HG03025 (cell line): Measurements from ENCODE around the gene SLCO4A1.
"Not testable (repeated sequence)": the region's sequence is repeated elsewhere in the genome, so short reads cannot be mapped to it uniquely, and the experiment has no call there.

ENCODE experiments used
- ATAC-seq: cut with Tn5 transposase; IDR thresholded peaks from one replicate; pipeline ENCODE4 v1.9.1; 2021; ENCODE audit warnings: mild to moderate bottlenecking, moderate library complexity; ENCODE audit not compliant: unreplicated experiment, low FRiP score

The SLCO4A1 gene

DNA sequence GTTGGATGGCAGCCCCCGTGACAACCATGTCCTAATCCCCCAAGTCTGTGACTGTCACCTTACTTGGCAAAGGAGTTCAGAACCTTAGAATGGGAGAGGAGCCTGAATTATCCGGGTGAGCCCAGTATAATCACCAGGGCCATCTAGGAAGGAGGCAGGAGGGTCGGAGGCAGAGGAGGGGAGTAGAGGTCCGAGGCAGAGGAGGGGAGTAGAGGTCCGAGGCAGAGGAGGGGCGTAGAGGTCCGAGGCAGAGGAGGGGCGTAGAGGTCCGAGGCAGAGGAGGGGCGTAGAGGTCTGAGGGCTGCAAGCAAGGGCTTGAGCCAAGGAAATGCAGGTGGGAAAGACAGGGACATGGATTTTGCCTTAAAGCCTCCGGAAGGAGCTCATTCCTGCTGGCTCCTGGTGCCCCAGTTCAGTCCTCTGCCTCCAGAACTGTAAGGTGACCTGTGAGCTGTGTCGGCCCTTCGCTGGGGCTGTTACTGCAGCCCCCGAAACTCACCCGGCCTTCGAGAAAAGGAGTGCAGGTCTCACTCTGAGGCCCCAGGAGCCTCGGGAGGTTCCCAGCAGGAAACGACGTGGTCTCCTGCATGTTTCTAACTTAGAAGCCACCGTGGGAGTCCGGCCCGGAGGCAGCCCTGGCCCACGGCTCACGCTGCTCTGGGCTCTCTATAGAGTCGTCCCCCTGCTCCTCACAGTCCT, 20.0 kb upstream of the SLCO4A1 start:
- no peak for ATAC-seq

DNA sequence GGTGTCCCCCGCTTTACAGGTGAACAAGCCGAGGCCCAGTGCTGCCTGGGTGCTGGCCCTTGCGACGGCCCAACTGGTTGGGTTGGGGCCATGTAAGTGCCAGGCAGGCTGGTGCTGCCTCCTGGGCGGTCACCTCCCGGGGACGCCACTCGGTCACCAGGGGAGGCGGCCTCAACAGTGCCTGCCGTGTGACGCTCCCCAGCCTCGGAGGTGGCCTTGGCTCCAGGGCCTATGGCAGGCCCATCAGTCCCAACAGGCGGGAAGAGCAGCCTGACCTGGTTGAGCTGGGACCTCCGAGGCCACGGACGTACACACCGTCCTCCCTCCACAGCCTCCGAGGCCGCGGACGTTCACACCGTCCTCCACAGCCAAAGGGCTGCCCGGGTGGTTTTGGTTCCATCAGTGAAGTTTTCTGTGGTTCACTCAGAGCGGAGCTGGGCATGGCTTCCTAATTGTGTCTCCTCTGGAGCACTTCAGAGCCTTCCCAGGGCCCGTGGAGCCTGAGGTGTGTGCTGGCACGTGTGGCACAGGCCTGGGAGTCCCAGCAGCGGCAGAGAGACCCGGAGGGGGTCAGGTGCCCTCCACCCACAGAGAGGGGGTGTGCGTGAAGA, 19.3 kb upstream of the SLCO4A1 start:
- no peak for ATAC-seq

DNA sequence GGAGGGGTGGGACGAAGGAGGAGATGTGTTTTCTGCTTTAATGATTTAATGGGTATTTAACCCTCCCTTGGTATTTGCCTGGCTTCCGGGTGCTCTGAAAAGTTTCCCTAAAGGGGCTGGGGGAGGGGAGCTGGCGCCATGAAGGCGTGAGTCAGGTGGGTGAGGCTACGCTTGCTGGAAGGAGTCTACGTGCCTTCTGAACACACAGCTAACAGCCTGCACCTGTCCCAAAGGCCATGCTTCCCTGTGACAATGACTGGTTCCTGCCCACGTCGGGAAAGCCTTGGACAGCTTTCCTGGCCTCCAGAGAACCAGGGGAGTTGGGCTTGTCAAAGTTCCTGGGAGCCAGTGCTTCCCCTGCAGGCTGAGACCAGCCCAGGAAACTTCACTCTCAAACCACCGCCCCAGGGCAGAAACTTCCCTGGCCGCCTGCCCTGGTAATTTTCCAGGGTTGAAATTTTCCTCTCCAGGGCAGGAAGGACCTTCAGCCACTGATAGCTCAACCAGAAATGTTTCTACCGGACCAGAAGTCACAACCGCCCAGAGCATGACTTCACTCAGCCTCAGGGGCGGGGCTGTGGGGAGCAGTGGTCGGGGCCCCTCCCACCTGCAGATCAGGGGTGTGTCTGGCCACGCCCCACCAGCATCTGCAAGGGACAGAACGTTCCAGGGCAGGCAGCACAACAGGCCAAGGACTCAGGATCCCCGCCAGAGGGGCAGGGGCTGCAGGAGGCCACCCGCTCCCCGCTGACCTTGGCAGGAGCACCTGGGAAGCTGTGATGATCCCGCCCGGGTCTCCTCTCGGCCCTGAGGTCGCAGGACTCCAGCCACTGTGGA, 18.6 kb upstream of the SLCO4A1 start:
- ATAC-seq: peak; percentile 68

DNA sequence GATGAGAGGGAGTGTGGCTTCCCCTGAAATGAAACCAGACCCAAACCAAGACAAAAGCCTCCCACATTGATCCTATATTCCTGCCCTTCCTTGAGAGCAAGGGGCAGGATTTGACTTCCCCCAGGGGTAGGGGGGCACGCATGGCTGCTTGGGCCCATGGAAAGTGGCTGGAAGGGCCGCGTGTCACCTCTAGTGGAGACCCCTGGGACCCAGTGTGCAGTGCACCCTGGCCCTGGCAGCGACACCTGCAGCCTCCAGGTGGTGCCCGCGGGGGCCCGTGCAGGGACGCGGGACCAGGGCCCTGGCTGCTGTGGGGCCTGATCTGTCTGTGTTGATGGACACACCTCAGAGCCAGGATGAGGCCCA, 18.0 kb upstream of the SLCO4A1 start:
- peak; percentile 27 for ATAC-seq

DNA sequence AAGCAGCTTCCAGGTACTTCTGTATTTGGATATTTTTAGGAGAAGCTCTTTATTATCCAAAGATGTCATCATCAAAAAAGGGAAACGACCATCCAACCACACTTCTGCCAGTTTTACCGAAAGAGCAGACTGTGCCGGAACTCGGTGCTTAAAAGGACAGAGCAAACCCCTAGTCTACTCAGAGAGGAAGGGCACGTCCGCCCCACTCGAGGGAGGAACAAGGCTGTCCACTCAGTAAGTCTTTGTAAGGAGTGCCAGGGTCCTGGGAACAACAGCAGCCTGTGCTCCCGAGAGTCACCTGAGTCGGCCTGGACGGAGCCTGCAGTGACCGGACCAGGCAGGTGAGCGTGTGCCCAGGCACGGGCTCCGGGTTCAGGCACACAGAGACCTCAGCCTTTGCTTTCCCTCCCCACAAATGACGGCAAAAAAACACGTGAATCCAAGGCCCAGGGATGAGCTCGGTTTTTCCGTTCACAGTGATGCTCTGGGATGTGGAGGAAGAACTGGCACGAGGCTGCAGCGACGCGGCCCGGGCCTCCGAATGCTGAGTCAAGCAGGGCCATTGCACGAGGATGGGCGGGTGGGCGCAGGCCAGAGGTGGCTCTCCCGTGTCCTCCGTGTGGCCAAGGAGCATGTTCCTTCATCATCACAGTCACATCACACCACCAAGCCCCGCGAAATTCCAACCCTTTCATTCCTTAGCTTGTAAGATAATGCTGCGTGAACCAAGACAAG, 17.4 kb upstream of the SLCO4A1 start:
- no peak for ATAC-seq

DNA sequence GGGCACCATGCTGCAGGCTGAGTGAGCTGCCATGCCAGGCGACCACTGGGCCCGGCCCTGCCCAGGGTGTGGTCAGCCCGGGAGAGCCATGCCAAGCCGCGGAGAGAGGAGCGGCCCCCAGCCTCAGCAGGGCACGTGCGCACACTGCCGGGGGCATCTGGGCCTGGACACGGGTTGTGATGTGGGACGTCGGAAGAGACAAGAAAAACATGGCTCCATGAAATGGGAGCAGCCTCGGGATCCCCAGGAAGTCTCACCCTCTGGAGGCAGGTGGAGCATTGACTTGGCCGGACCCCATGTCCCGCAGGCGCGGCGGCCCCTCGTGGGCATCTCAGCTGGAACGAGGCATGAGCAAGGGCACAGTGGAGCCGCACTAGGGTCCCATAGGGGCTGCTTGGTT, 16.8 kb upstream of the SLCO4A1 start:
- ATAC-seq: no peak

DNA sequence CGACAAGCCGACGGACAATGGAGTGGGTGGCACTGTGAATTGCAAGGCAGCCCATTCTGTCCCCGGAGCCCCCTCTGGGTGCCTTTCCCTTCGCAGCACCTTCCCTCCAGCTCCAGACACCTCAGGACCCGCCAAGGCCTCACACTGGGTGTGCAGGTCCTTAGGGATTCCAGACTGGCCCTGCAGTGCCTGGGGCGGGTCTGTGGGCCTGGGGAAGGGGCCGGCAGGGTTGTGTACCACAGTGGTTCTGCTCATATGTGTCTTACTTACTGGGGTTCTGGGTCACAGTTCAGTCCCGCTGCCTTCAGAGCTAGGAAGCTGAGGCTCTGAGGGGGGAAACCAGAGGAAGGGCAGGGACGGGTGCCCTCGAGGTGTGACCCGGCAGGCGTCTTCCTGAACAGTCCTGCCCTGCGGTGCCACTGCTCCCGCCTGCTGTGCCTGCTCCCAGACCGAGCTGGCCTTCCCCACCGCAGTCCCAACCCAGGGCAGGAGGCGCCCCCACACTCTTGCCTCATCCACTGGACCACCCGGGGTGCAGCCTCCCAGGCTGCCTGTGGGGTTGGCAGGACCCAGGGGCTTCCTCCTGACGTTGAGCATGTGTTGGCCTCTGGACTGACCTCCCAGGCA, 16.3 kb upstream of the SLCO4A1 start:
- ATAC-seq: no peak

DNA sequence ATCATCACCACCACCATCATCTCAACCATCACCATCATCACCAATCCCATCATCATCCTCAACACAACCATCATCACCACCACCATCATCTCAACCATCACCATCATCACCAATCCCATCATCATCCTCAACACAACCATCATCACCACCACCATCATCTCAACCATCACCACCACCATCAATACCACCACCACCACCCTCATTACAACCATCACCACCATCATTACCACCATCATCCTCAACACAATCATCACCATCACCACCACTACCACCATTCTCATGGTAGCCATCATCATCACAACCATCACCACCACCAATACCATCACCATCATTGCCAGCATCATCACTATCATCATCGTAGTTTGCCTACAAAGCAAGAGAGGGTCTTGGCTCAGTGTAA, 14.9 kb upstream of the SLCO4A1 start:
- not testable (repeated sequence) for ATAC-seq

DNA sequence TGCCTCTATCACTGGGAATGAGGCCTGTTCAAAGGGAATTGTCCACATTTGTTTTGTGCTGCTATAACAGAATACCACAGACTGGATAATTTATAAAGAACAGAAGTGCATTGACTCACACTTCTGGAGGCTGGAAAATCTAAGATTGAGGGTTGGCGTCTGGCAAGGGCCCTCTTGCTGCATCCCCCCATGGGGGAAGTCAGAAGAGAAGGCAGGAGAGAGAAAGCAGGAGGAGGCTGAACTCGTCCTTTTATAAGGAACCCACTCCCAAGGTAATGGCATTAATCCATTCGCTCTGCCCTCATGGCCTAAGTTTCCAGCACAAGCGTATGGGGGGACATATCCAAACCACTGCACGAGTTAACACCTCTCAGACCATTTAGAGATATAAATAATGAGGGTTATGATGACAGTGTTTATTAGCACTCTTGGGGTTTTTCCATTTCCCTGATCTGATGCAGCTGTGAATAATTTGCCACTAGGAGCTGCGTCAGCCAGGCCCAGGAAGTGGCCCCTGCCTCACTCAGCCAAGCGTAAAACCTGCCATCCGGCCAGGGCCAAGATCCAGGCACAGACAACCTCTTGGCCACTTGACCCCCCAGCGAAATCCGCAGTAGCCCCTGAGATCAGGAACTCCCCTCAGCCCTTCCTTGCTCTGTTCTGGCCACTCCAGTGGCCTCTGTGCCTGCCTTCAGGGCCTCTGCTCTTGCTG, 14.2 kb upstream of the SLCO4A1 start:
- ATAC-seq: no peak

DNA sequence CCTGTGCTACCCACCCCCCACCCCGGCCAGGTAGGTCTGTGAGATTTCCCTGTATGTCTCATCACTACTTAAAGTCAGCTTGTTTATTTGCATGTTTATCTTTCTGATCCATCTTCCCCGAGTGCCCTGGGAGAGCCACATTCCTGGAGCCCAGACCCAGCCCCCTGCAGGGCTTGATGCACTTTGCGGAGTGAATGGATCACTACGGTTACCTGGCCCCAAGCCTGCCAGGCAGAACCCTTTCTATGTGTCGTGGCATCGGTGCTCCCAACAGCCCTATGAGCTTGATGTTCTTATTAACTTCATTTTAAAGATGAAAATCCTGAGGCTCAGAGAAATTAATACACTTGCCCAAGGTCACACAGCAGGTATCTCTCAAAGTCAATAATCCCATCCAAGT, 13.6 kb upstream of the SLCO4A1 start:
- no peak for ATAC-seq

DNA sequence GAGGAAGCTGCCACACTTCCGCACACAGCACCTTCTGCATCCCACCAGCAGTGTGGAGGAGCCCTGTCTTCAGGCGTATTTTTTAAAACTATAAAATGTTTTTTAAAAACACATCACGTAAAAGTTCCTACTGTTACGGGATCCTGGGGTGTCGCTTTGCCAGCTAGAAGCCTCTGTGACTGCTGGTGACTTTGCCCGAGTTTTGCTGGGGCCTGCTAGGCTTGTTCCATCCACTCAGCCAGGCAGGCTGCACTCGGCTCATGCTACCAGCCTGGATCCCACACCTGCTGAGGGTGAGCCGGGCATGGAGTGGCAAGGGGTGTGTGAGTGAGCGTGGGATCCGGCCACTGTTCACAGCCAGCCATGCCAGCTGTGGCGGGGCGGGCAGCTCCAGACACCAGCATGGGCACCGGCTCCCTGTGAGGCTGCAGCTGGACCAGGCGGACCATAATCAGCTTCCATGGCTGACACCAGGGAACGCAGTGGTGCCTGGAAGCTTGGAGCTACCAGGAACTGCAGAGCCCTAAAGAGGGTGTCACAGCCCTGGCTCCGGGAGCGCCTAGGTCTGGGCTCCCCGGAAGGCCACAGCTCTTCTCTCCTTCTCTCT, 12.3 kb upstream of the SLCO4A1 start:
- no peak for ATAC-seq

DNA sequence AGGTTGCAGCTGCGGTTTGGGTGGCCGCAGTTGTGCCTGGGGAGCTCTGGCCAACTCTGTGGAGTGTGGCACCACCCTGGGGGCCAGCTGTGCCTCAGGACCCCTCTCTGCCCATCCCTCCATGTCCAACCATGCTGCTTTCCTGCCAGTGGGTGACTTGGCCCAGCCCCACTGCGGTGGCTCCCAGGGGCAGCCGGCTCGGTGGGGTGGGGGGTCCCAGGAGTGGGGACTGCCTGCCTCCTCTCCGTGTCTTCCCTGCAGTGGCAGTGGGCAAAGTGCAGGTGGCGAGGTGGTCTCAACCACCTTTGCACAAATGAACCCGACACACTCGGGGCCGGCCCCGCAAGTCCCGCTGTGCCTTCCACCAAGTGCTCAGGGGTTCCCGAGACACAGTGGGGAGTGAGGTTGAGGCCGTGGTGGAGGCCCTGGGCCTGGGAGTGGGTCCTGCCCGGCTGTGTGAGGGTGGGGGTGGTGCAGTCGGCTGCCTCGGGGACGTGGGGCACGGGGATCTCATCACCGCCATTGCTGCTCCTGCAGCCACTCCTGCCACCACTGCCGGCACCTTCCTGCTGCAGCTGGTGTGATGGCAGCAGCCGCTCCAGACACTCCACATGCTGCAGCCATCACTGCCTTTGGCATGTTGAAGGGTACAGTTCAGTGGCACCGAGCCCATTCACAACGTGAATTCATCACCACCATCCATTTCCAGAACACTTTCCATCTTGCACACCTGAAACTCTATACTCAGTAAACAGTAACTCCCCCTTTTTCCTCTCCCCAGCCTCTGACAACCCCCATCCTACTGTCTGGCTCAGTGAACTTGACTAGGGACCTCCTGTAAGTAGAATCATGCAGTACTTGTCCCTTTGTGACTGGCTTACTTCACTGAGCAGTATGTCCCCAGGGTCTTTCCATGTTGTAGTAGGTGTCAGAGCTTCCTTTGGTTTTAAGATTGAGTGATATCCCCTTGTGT, 10.7 kb upstream of the SLCO4A1 start:
- ATAC-seq: no peak

DNA sequence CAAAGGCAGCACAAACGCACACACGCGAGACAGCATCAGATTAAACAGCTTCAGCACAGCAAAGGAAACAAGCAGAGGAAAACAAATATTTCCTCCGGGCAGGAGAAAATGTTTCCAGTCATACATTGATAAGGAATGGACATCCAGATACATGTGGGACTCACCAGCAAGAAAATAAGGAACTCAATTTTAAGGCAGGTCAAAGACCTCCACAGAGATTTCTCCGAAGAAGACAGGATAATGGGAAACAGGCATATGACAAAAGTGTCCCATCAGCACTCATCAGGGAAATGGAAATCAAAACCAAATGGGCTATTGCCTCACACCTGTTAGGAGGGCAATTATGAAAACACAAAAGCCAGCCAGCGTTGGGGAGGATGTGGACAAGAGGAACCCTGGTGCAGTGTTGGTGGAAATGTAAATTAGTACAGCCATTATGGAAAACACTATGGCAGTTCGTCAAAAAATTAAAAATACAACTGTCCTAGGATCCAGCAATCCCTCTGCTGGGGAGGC, 9.7 kb upstream of the SLCO4A1 start:
- ATAC-seq: no peak

DNA sequence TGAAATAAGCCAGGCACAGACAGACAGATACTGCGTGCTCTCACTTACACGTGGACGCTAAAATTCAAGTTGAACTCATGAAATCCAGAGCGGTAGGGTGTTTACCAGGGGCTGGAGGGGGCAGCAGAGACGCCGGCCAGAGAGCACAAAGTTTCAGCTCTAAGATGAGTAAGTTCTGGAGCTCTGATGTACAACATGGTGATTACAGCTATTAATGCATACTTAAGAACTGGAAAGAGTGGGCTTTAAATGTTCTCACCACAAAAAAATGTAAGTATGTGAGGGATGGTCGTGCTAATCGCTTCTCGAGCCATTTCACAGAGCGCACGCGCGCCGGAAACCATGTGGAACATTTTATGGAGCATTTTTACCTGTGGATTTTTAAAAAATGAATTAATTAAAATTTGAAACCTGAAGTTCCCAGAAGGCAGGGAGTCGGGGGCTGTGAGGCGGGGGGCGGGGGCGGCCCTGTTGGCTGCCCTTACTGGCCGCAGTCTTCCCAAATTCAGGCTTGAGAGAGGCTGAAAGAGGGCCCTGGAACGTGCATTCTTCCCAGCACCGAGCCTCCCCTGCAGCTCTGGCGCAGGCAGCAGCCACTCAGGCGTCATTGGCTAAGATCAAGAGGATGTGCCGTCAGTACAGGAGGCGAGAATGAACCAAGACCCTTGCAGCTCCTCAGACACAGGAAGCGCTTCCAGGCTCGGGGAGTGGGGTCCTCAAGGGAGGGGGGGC, 8.5 kb upstream of the SLCO4A1 start:
- ATAC-seq: no peak

DNA sequence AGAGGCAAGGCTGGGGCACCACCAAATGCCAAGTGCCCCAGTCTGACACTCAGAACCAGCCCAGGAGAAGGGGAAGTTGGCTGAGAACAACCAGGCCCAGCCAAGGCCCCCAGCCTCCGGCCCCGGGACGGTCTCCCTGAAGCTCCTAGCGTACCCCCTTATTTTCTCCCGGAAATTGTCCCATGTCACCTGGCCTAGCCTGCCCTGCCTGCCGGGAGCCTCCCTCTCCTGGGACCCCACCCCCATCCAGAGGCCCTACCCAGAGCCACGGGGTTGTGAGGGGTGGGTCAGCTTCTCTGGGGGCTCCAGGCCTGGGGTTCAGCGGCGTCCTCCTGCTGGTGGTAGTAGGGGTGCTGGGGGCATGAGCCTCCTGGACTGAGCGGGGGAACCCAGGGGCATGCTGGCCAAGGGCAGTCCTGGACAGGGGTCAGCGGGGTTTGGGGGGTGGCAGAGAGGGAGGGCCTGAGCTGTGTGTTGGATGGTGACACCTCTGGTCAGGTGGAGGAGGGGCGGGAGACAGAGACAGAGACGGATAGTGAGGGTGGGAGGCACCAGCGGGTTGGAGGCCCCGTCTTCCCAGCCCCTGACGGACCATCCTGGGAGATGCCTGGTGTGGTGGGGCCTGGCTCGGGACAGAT, 7.9 kb upstream of the SLCO4A1 start:
- no peak for ATAC-seq

DNA sequence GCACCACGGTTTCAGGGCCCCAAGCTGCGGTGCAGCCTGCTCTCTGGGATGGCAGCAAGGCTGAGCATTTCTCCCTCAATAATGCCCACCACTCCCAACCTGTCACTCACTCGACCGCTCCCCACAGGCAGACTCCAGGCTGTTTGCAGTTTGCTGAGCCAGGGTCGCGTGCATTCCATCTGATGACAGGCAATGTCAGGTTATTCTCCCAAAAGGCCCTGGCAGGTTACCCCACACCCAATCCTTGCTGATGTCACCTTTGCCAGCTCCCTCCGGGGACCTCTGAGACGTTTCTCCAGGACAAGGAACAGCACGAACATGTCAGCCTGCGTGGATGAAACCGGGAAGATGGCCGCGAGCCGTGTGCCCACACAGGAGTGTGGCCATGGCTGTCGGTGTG, 7.1 kb upstream of the SLCO4A1 start:
- no peak for ATAC-seq

DNA sequence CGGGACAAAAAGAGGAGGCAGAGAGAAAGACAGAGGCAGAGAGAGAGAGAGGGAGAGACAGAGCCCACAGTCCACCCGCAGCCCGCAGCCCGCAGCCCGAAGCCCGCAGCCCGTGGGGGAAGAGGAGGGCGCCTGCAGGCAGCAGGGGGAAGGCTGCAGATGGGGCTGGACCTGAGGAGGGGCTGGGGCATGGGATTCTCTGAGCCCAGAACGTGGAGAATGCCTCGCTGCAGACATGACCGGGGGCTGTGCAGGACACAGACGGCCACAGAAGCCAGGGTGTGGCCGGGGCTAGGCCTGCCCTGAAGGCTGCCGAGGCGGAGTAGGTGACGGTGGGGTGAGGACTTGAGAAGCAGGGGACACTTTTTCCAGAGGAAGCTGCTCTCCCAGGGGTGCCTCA, 6.5 kb upstream of the SLCO4A1 start:
- no peak for ATAC-seq
